ENCODE results near the gene MAP3K2.

Gene MAP3K2

GRCh38 chr2:127288274-127288673, 99.5 kb downstream of the MAP3K2 start:
- no peak for TF ChIP-seq CTCF (IDR thresholded peaks at IDR 0.05; ENCODE audit: borderline replicate concordance, control extremely low read depth, extremely low read depth, insufficient read depth, missing control alignments)

GRCh38 chr2:127283275-127283674, 104.5 kb downstream of the MAP3K2 start:
- in situ Hi-C loops (cut with MboI; ENCODE audit: low sequenced_read_pairs, unreplicated experiment), result no loop called here
- no peak for DNase-seq (ENCODE audit: low spot score)

More at GRCh38 chr2:127288274-127288673, 99.5 kb downstream of the MAP3K2 start:
- in situ Hi-C loops (cut with MboI; ENCODE audit: low sequenced_read_pairs, unreplicated experiment), result no loop called here
- DNase-seq (ENCODE audit: low spot score), result no peak

GRCh38 chr2:127280693-127281092, 107.1 kb downstream of the MAP3K2 start:
- in situ Hi-C loops (cut with MboI; ENCODE audit: low sequenced_read_pairs, unreplicated experiment), result no loop called here
- no peak for DNase-seq (ENCODE audit: low spot score)
- no peak for TF ChIP-seq CTCF (IDR thresholded peaks at IDR 0.05; ENCODE audit: borderline replicate concordance, control extremely low read depth, extremely low read depth, insufficient read depth, missing control alignments)

More at GRCh38 chr2:127283275-127283674, 104.5 kb downstream of the MAP3K2 start:
- TF ChIP-seq CTCF (IDR thresholded peaks at IDR 0.05; ENCODE audit: borderline replicate concordance, control extremely low read depth, extremely low read depth, insufficient read depth, missing control alignments), result no peak

- no peak for DNase-seq (ENCODE audit: low spot score)
- no peak for TF ChIP-seq CTCF (IDR thresholded peaks at IDR 0.05; ENCODE audit: borderline replicate concordance, control extremely low read depth, extremely low read depth, insufficient read depth, missing control alignments)
- in situ Hi-C loops (cut with MboI; ENCODE audit: low sequenced_read_pairs, unreplicated experiment), result no loop called here
These were observed 108.0 kb downstream of the MAP3K2 start for GRCh38 chr2:127279781-127280180.

DNA sequence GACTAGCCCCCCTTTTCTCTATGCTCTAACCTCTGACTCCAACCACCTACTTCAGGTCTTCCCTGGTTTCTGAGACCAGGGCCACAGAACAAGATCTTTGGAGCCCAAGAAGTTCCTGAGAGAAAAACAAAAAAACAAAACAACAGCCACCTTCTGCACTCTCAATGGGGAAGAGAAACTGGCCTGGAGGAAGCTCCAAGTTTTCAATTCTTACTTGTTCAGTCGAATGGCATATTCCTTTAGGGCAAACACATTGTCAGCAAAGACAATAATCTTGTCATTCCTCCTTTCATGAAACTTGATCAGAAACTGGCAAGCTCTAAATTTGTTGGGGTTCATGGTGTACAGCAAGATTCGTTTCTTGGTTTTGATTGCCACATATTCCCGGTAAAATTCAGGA, 108.8 kb downstream of the MAP3K2 start:
- in situ Hi-C loops (cut with MboI; ENCODE audit: low sequenced_read_pairs, unreplicated experiment), result no loop called here
- TF ChIP-seq CTCF (IDR thresholded peaks at IDR 0.05; ENCODE audit: borderline replicate concordance, control extremely low read depth, extremely low read depth, insufficient read depth, missing control alignments), result no peak
- no peak for DNase-seq (ENCODE audit: low spot score)

DNA sequence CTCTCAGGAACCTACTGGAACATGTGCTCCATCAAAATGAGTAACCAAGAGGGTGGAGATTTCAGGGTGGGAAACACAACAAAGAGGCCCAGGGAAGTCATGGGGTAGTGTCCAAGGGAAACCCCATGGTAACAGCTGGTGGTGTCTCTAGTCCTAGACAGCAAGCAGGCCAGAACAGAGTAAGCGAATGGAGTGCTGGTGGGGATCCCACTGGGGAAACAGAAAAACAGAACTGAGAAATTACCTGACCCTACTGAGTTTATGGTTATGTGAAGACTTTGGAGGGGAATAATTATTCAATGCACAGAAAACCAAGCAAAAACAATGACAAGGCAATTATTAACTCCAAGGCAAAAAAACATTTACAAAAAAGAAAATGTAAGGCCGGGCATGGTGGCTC, 110.7 kb downstream of the MAP3K2 start:
- peak; percentile 45 for DNase-seq (ENCODE audit: low spot score)
- in situ Hi-C loops (cut with MboI; ENCODE audit: low sequenced_read_pairs, unreplicated experiment), result no loop called here
- TF ChIP-seq CTCF (IDR thresholded peaks at IDR 0.05; ENCODE audit: borderline replicate concordance, control extremely low read depth, extremely low read depth, insufficient read depth, missing control alignments), result no peak

GRCh38 chr2:127275789-127276188, 112.0 kb downstream of the MAP3K2 start:
- TF ChIP-seq CTCF (IDR thresholded peaks at IDR 0.05; ENCODE audit: borderline replicate concordance, control extremely low read depth, extremely low read depth, insufficient read depth, missing control alignments), result no peak
- in situ Hi-C loops (cut with MboI; ENCODE audit: low sequenced_read_pairs, unreplicated experiment), result no loop called here
- no peak for DNase-seq (ENCODE audit: low spot score)
